LNCaP clone FGC (cell line): ENCODE measurements around the gene SGMS2.

Source experiments
- DNase-seq: peaks from one replicate; pipeline ENCODE4 v3.0.0-alpha.2; 2011; ENCODE audit warnings: low read depth
- H3K4me3 ChIP-seq: 2 replicates; pipeline ENCODE4 v1.5.1; 2011; ENCODE audit warnings: mild to moderate bottlenecking, low read depth, low read length, control low read depth
- CTCF ChIP-seq: IDR thresholded peaks from 2 replicates; pipeline ENCODE4 v1.5.1; 2012; ENCODE audit warnings: mild to moderate bottlenecking; ENCODE audit not compliant: control insufficient read depth, insufficient read depth; ENCODE audit errors: extremely low read depth

SGMS2 gene

GRCh38 chr4:107824350-107825071, at the start of gene SGMS2:
Gene SGMS2, plus strand, starts transcription at chr4:107824932. Its CDS starts 70,622 bp downstream, at chr4:107895554.
- H3K4me3 ChIP-seq, result peak within 1 kb of the TSS; percentile 66
- peak; percentile 84 for DNase-seq
- TF ChIP-seq CTCF, result peak; percentile 27; the same call in 1 of the 2 replicates

GRCh38 chr4:107777890-107778289, 46.8 kb upstream of the SGMS2 start:
- no peak for DNase-seq
- no peak for TF ChIP-seq CTCF
- H3K4me3 ChIP-seq, result no peak overlapping the region

- no peak overlapping the region for H3K4me3 ChIP-seq
- no peak for TF ChIP-seq CTCF
- DNase-seq, result no peak
Measured at GRCh38 chr4:107778784-107779530, 45.8 kb upstream of the SGMS2 start.

- no peak for DNase-seq
- no peak overlapping the region for H3K4me3 ChIP-seq
- TF ChIP-seq CTCF, result no peak
Measured at GRCh38 chr4:107780665-107781064, 44.1 kb upstream of the SGMS2 start.

- no peak for TF ChIP-seq CTCF
- no peak overlapping the region for H3K4me3 ChIP-seq
- no peak for DNase-seq
Measured at GRCh38 chr4:107791902-107792301, 32.8 kb upstream of the SGMS2 start.

- no peak overlapping the region for H3K4me3 ChIP-seq
- DNase-seq, result no peak
- TF ChIP-seq CTCF, result no peak
Measured at GRCh38 chr4:107792711-107793110, 32.0 kb upstream of the SGMS2 start.
